ENCODE results near the gene RELB. TPM values are rescaled to one million over a fixed set of nuclear protein-coding genes. Genes with fewer than 3 reads are reported as not detected.

The RELB gene
- total RNA-seq, 1 experiment from 2014 or later, result 15.2 TPM

DNA sequence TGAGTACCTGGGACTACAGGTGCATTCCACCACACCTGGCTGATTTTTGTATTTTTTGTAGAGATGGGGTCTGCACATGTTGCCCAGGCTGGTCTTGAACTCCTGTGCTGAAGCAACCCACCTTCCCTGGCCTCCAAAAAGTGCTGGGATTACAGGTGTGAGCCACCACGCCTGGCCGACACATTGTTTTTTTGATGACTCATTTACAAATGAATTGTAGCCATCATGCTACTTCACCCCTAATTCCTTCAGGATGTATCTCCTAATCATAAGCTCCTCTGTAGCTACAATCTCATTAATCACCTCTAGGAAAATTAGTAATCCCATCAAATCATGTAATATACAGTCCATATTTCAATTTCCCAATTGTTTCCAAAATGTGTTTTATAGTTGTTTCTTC, 17.9 kb downstream of the RELB start:
- Histone ChIP-seq H3K9me3 (ENCODE audit: low read length) (no peaks in the 10 kb centered on the region), H3K9ac (ENCODE audit: low read length) (no peak overlapping the region), H3K4me1 (ENCODE audit: insufficient read depth, low read length) (no peaks in the 10 kb centered on the region), H3K4me2 (ENCODE audit: low read length) (no peak overlapping the region), H3K36me3 (ENCODE audit: low read depth, low read length) (no peaks in the 10 kb centered on the region), H3K27me3 (ENCODE audit: low read length) (no peaks in the 10 kb centered on the region), H2AFZ (ENCODE audit: low read length) (no peak overlapping the region), H3F3A (ENCODE audit: low read length, unreplicated experiment) (no peaks in the 10 kb centered on the region), H3K79me2 (ENCODE audit: low read length) (no peaks in the 10 kb centered on the region), H3K27ac (ENCODE audit: low read length) (no peak overlapping the region), H3K9me2 (replicated peaks; ENCODE audit: low read length) (no peaks in the 10 kb centered on the region), H3K4me3 (ENCODE audit: low read length) (no peak overlapping the region), H4K20me1 (ENCODE audit: low read length) (no peaks in the 10 kb centered on the region)
- CTCF ChIA-PET, result no interaction called here
- DNase-seq (no peak), ATAC-seq (no peak)
- no peak for TF ChIP-seq EZH2phosphoT487 (IDR thresholded peaks at IDR 0.05; ENCODE audit: borderline replicate concordance, low read length)
- no peak for TF ChIP-seq EZH2 (IDR thresholded peaks at IDR 0.05; ENCODE audit: low read length, unreplicated experiment)
- no TSS peak for BruUV-seq (replicated peaks)
- intact Hi-C loops (cut with micrococcal nuclease), result loop anchor here (10.0 kb wide), 1 partner anchor 236 kb away; the partner anchor contains the start of gene MARK4
- POLR2A ChIA-PET (ENCODE audit: unreplicated experiment), result no interaction called here

GRCh38 chr19:45020071-45020470, 18.8 kb downstream of the RELB start:
- Histone ChIP-seq H3K4me3 (ENCODE audit: low read length) (no peak overlapping the region), H3K4me2 (ENCODE audit: low read length) (no peak overlapping the region), H2AFZ (ENCODE audit: low read length) (no peak overlapping the region), H3K4me1 (ENCODE audit: insufficient read depth, low read length) (no peaks in the 10 kb centered on the region), H3K27me3 (ENCODE audit: low read length) (no peaks in the 10 kb centered on the region), H3K27ac (ENCODE audit: low read length) (no peak overlapping the region), H3K36me3 (ENCODE audit: low read depth, low read length) (no peaks in the 10 kb centered on the region), H3F3A (ENCODE audit: low read length, unreplicated experiment) (no peaks in the 10 kb centered on the region), H3K9me3 (ENCODE audit: low read length) (no peaks in the 10 kb centered on the region), H3K9ac (ENCODE audit: low read length) (no peak overlapping the region), H3K79me2 (ENCODE audit: low read length) (no peaks in the 10 kb centered on the region), H4K20me1 (ENCODE audit: low read length) (no peaks in the 10 kb centered on the region), H3K9me2 (replicated peaks; ENCODE audit: low read length) (no peaks in the 10 kb centered on the region)
- intact Hi-C loops (cut with micrococcal nuclease), result no loop called here
- ATAC-seq (no peak), DNase-seq (no peak)
- POLR2A ChIA-PET (ENCODE audit: unreplicated experiment), result no interaction called here
- CTCF ChIA-PET, result no interaction called here
- no TSS peak for BruUV-seq (replicated peaks)
- TF ChIP-seq CTCF (conservative IDR thresholded peaks at IDR 0.05; ENCODE audit: low read depth, low read length) (no peak), EZH2phosphoT487 (IDR thresholded peaks at IDR 0.05; ENCODE audit: borderline replicate concordance, low read length) (no peak), EZH2 (IDR thresholded peaks at IDR 0.05; ENCODE audit: low read length, unreplicated experiment) (no peak)

- Histone ChIP-seq H2AFZ (ENCODE audit: low read length) (no peak overlapping the region), H3K27ac (ENCODE audit: low read length) (no peak overlapping the region), H4K20me1 (ENCODE audit: low read length) (no peaks in the 10 kb centered on the region), H3K27me3 (ENCODE audit: low read length) (no peaks in the 10 kb centered on the region), H3K36me3 (ENCODE audit: low read depth, low read length) (no peaks in the 10 kb centered on the region), H3K4me3 (ENCODE audit: low read length) (no peak overlapping the region), H3F3A (ENCODE audit: low read length, unreplicated experiment) (no peaks in the 10 kb centered on the region), H3K9me3 (ENCODE audit: low read length) (no peaks in the 10 kb centered on the region), H3K9me2 (replicated peaks; ENCODE audit: low read length) (no peaks in the 10 kb centered on the region), H3K79me2 (ENCODE audit: low read length) (no peaks in the 10 kb centered on the region), H3K4me1 (ENCODE audit: insufficient read depth, low read length) (no peaks in the 10 kb centered on the region), H3K4me2 (ENCODE audit: low read length) (no peak overlapping the region), H3K9ac (ENCODE audit: low read length) (no peak overlapping the region)
- no TSS peak for BruUV-seq (replicated peaks)
- no peak for ATAC-seq
- ChIA-PET POLR2A (ENCODE audit: unreplicated experiment) (no interaction called here), CTCF (no interaction called here)
- intact Hi-C loops (cut with micrococcal nuclease), result no loop called here
- no peak for DNase-seq
- TF ChIP-seq EZH2 (IDR thresholded peaks at IDR 0.05; ENCODE audit: low read length, unreplicated experiment) (no peak), EZH2phosphoT487 (IDR thresholded peaks at IDR 0.05; ENCODE audit: borderline replicate concordance, low read length) (no peak), CTCF (conservative IDR thresholded peaks at IDR 0.05; ENCODE audit: low read depth, low read length) (no peak)
These were observed 20.7 kb downstream of the RELB start for GRCh38 chr19:45021971-45022370.
